ENCODE results near the gene ARFIP1. TPM values are rescaled to one million over a fixed set of nuclear protein-coding genes. Genes with fewer than 3 reads are reported as not detected.

The ARFIP1 gene
- total and polyA plus RNA-seq, 9 of the 15 experiments (the other 6 are each of a cell fraction or from before 2014, with no cell fraction given), result 14.1 to 25.1 (median 20.9) TPM

DNA sequence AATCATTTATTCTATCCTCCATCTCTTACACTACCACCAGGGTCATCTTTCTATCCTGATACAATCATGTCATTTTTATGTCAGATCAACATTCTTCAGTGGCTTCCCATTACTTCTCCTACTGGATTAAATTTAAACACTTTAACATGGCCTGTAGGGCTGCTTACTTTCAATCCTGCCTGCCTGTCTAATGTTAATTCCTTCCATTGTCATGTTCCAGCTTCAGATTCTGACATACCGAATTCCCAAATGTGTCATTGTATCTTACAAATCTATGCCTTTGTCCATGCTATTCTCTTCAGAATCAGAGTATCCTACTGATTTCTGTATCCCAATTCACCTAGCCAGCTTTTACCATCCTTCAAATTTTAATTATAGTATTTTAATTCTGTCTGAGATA, 106.4 kb downstream of the ARFIP1 start:
- H2AFZ ChIP-seq (ENCODE audit: low read depth, low read length), result no peak overlapping the region
- no peak overlapping the region for H3K4me3 ChIP-seq
- no peaks in the 10 kb centered on the region for H3K9me1 ChIP-seq (ENCODE audit: control insufficient read depth, insufficient read depth, low read length)
- in situ Hi-C loops (cut with MboI), result no loop called here
- POLR2A ChIA-PET, result interaction anchor here (0.6 kb wide), 1 partner anchor 88 kb away, joined by 4 read pairs; no protein-coding TSS in a partner anchor
- no peak overlapping the region for H3K4me2 ChIP-seq (ENCODE audit: insufficient read depth, low read length)
- H3K27me3 ChIP-seq (ENCODE audit: control insufficient read depth in 2 of 2, insufficient read depth in 2 of 2, low read length in 2 of 2), result no peaks in the 10 kb centered on the region
- no peaks in the 10 kb centered on the region for H3K4me1 ChIP-seq (replicated peaks in 1 of 2; ENCODE audit: control insufficient read depth in 2 of 2, insufficient read depth in 2 of 2, low read length in 2 of 2)
- H3K9me3 ChIP-seq (replicated peaks; ENCODE audit: control insufficient read depth, insufficient read depth, low read depth, low read length), result no peaks in the 10 kb centered on the region
- ATAC-seq, result no peak
- no TSS peak for BruUV-seq (replicated peaks)
- no peaks in the 10 kb centered on the region for H3K79me2 ChIP-seq (ENCODE audit: control insufficient read depth, insufficient read depth, low read length)
- 100% methylated on average over 1 of the region's 1 CpG for WGBS (ENCODE audit: insufficient coverage, low coverage, missing lambda C conversion rate)
- H3K36me3 ChIP-seq (ENCODE audit: control insufficient read depth, insufficient read depth, low read length), result peaks cover 7% of the 10 kb centered on the region; the same call in 2 of the 3 replicates
- CTCF ChIA-PET (ENCODE audit: low intra/inter-chr PET ratio), result no interaction called here
- H3K27ac ChIP-seq (ENCODE audit: extremely low read depth, low read depth, low read length), result no peak overlapping the region
- intact Hi-C loops (cut with micrococcal nuclease), result no loop called here
- DNase-seq (ENCODE audit: extremely low read depth in 1 of 4, low spot score in 3 of 4), result no peak
- no peak overlapping the region for H3K9ac ChIP-seq (ENCODE audit: insufficient read depth in 1 of 2, low read depth in 2 of 2, low read length in 2 of 2)
- no peak for FAIRE-seq
- H4K20me1 ChIP-seq (replicated peaks; ENCODE audit: control insufficient read depth, insufficient read depth, low read length), result no peaks in the 10 kb centered on the region
- no peak for TF ChIP-seq SAP30 (IDR thresholded peaks at IDR 0.05; ENCODE audit: borderline replicate concordance, insufficient read depth, low read depth, low read length, poor library complexity, severe bottlenecking)
- TF ChIP-seq JUND (IDR thresholded peaks at IDR 0.05; ENCODE audit: borderline replicate concordance, low read depth, low read length), result no peak
- TF ChIP-seq JUND (tag; IDR thresholded peaks at IDR 0.05; ENCODE audit: borderline replicate concordance, low read depth, low read length), result no peak
- no peak for TF ChIP-seq ARID1B (IDR thresholded peaks at IDR 0.05)
- TF ChIP-seq TBP (optimal IDR thresholded peaks at IDR 0.05; ENCODE audit: low read depth, low read length), result no peak
- no peak for TF ChIP-seq PRPF4 (IDR thresholded peaks at IDR 0.05; ENCODE audit: insufficient read depth, low read depth, low read length, poor library complexity, severe bottlenecking)
- TF ChIP-seq, protein P1, sequence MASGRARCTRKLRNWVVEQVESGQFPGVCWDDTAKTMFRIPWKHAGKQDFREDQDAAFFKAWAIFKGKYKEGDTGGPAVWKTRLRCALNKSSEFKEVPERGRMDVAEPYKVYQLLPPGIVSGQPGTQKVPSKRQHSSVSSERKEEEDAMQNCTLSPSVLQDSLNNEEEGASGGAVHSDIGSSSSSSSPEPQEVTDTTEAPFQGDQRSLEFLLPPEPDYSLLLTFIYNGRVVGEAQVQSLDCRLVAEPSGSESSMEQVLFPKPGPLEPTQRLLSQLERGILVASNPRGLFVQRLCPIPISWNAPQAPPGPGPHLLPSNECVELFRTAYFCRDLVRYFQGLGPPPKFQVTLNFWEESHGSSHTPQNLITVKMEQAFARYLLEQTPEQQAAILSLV (tag; IDR thresholded peaks at IDR 0.05), result no peak
- no peak for TF ChIP-seq TFAM (CRISPR knock-in tag; conservative IDR thresholded peaks at IDR 0.05)
- TF ChIP-seq, protein P2, sequence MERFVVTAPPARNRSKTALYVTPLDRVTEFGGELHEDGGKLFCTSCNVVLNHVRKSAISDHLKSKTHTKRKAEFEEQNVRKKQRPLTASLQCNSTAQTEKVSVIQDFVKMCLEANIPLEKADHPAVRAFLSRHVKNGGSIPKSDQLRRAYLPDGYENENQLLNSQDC (CRISPR knock-in tag; IDR thresholded peaks at IDR 0.05), result no peak
- no peak for TF ChIP-seq ZBED1 (IDR thresholded peaks at IDR 0.05)
- TF ChIP-seq FOS (IDR thresholded peaks at IDR 0.05; ENCODE audit: extremely low read depth, insufficient read length), result no peak
- TF ChIP-seq, protein P3, sequence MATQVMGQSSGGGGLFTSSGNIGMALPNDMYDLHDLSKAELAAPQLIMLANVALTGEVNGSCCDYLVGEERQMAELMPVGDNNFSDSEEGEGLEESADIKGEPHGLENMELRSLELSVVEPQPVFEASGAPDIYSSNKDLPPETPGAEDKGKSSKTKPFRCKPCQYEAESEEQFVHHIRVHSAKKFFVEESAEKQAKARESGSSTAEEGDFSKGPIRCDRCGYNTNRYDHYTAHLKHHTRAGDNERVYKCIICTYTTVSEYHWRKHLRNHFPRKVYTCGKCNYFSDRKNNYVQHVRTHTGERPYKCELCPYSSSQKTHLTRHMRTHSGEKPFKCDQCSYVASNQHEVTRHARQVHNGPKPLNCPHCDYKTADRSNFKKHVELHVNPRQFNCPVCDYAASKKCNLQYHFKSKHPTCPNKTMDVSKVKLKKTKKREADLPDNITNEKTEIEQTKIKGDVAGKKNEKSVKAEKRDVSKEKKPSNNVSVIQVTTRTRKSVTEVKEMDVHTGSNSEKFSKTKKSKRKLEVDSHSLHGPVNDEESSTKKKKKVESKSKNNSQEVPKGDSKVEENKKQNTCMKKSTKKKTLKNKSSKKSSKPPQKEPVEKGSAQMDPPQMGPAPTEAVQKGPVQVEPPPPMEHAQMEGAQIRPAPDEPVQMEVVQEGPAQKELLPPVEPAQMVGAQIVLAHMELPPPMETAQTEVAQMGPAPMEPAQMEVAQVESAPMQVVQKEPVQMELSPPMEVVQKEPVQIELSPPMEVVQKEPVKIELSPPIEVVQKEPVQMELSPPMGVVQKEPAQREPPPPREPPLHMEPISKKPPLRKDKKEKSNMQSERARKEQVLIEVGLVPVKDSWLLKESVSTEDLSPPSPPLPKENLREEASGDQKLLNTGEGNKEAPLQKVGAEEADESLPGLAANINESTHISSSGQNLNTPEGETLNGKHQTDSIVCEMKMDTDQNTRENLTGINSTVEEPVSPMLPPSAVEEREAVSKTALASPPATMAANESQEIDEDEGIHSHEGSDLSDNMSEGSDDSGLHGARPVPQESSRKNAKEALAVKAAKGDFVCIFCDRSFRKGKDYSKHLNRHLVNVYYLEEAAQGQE (IDR thresholded peaks at IDR 0.05; ENCODE audit: borderline replicate concordance), result no peak
- TF ChIP-seq, protein P3 (CRISPR knock-in tag; IDR thresholded peaks at IDR 0.05; ENCODE audit: low read depth), result no peak
- TF ChIP-seq ATF1 (CRISPR knock-in tag; IDR thresholded peaks at IDR 0.05), result no peak
- no peak for TF ChIP-seq ATF1 (tag; IDR thresholded peaks at IDR 0.05)
- TF ChIP-seq ZNF589 (CRISPR knock-in tag; IDR thresholded peaks at IDR 0.05; ENCODE audit: low read depth), result no peak
